MM.1S (cell line): ENCODE results near the gene HDAC7.

Experiments
- CTCF ChIP-seq: fragments of 300-600 bp; sonication (generic); IDR thresholded peaks from 2 replicates; pipeline ENCODE4 v1.5.1; 2016; ENCODE audit warnings: antibody characterized with exemption, low read length, mixed read lengths
- EZH2 ChIP-seq: fragments of 300-600 bp; sonication (generic); optimal IDR thresholded peaks from 2 replicates; pipeline ENCODE3; 2017; ENCODE audit warnings: low read depth, mild to moderate bottlenecking, antibody characterized with exemption, low read length, mixed read lengths
- EZH2phosphoT487 ChIP-seq: fragments of 300-600 bp; sonication (generic); IDR thresholded peaks from 2 replicates; pipeline ENCODE4 v1.6.1; 2018; ENCODE audit warnings: antibody characterized with exemption, low read length

GRCh38 chr12:47822863-47823262, 3.2 kb upstream of the HDAC7 start:
- TF ChIP-seq EZH2 (no peak), CTCF (no peak), EZH2phosphoT487 (no peak)
